WERI-Rb-1 (cell line): ENCODE measurements around the gene TBX2.
"Not testable (repeated sequence)": the region's sequence is repeated elsewhere in the genome, so short reads cannot be mapped to it uniquely, and the experiment has no call there.

Source experiments
- DNase-seq: peaks from one replicate; pipeline ENCODE4 v3.0.0-alpha.2; 2020
- H3K27ac ChIP-seq: fragments of 250-450 bp; sonication (Bioruptor Pico); 2 replicates; pipeline ENCODE4 v1.5.1; 2020; ENCODE audit warnings: mild to moderate bottlenecking, moderate library complexity
- H3K27me3 ChIP-seq: fragments of 250-450 bp; sonication (Bioruptor Pico); 2 replicates; pipeline ENCODE4 v1.5.1; 2021; ENCODE audit warnings: mild to moderate bottlenecking, low read depth, moderate library complexity; ENCODE audit not compliant: insufficient read depth, severe bottlenecking
- H3K36me3 ChIP-seq: fragments of 250-450 bp; sonication (Bioruptor Pico); 2 replicates; pipeline ENCODE4 v1.5.1; 2020; ENCODE audit warnings: mild to moderate bottlenecking, moderate library complexity
- H3K4me3 ChIP-seq: 2 replicates; pipeline ENCODE4 v1.5.1; 2011; ENCODE audit warnings: low read depth, mild to moderate bottlenecking, control low read depth, low read length
- H3K9me3 ChIP-seq: fragments of 250-450 bp; sonication (Bioruptor Pico); 2 replicates; pipeline ENCODE4 v1.5.1; 2021; ENCODE audit warnings: mild to moderate bottlenecking, moderate library complexity; ENCODE audit not compliant: severe bottlenecking
- CTCF ChIP-seq: IDR thresholded peaks from 2 replicates; pipeline ENCODE4 v1.5.1; 2011; ENCODE audit warnings: low read depth, mild to moderate bottlenecking, control low read depth, inconsistent platforms, low read length

TBX2 gene

DNA sequence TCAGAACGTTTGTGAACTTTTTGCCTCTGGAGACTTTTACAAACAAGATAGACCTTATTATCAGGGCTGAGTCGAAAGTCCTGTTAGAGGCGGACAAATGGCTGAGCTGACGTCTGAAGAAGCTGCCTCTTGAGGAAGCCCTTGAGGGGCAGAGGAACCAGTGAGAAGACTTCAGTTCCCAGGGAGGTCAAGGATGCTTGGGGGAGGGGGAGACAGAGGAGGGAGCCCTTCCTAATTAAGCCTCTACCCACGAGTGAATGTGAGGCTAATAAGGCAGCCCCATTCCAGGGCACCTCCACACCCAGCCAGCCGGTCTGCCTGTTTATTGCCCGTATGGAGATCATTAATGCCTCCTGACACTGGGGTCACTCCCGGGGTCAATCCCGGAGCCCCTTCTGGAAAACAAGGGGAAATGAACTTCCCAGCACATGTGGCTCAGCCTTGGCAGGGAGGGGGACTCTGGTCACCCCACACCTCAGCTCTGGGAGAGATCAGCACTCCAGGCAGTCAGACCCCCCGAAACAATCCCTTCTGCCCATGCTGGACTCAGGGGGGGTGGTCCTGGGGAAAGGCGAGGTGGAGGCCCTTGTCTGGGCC, 43.3 kb downstream of the TBX2 start:
- Histone ChIP-seq H3K9me3 (peaks cover 9% of the 10 kb centered on the region), H3K36me3 (no peaks in the 10 kb centered on the region), H3K27ac (no peak overlapping the region), H3K27me3 (no peaks in the 10 kb centered on the region), H3K4me3 (no peak overlapping the region)
- no peak for DNase-seq
- TF ChIP-seq CTCF, result no peak

DNA sequence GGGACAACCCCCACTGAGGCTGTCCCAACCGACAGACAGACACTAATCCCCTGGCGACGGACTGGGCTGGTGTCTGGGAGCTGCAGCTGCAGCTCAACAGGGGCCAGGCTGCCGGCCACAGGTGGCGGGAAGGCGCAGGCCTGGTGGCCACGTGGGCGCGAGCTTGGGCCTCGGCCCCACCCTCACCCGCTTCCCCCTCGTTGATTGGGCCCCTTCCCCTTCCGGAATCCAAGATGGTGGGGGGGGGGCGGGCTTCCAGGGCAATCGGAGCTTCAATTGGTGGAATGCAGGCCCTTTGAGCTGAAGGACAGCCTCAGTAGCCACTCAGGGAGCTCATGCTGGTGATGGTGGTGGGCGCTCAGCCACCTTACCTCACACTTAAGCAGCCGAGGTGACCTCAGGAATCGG, 43.8 kb downstream of the TBX2 start:
- DNase-seq, result no peak
- no peak for TF ChIP-seq CTCF
- H3K36me3 ChIP-seq, result no peaks in the 10 kb centered on the region
- peaks cover 9% of the 10 kb centered on the region for H3K9me3 ChIP-seq
- no peak overlapping the region for H3K4me3 ChIP-seq
- no peaks in the 10 kb centered on the region for H3K27me3 ChIP-seq
- no peak overlapping the region for H3K27ac ChIP-seq

DNA sequence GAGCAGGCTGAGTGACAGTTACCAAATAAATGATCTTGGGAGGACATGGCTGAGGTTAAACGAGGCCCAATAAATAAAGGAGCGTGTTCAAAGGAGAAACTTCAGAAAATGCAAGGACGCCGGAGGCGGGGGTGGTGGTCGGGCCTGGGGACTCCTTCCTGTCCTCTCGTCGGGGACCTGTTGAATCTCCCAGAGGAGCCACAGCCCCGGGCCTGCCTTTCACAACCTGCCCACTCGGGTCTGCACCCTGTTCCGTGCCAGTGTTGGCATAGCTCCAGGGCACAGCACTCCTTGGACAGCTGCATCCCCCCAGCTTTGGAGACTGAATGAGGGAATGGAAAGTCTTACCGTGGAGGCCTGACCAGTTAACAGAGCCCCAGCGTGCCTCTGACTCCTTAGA, 44.4 kb downstream of the TBX2 start:
- no peak for DNase-seq
- Histone ChIP-seq H3K27me3 (no peaks in the 10 kb centered on the region), H3K4me3 (no peak overlapping the region), H3K9me3 (peaks cover 9% of the 10 kb centered on the region), H3K27ac (peak overlapping the region; percentile 3; the same call in 1 of the 2 replicates), H3K36me3 (no peaks in the 10 kb centered on the region)
- TF ChIP-seq CTCF, result no peak

DNA sequence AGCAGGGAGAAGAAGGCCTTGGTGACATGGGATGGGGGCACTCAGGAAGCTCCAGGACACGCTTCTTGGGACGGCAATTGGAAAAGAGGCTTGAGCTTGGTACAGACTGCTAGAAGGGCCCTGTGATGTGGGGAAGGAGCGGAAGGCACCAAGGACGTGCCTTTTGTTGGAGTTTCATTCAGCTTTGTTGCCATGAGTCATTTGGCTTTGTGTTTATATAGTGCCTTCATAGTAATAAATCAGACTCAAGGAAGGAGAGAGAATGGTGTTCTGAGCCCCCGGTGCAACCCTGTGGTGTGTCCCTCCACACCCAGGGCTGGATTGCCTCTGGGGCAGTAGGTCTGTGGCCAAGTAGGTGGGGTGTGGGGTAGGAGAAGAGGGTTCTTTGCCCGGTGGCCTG, 45.2 kb downstream of the TBX2 start:
- no peaks in the 10 kb centered on the region for H3K36me3 ChIP-seq
- no peak overlapping the region for H3K27ac ChIP-seq
- no peak for TF ChIP-seq CTCF
- no peaks in the 10 kb centered on the region for H3K27me3 ChIP-seq
- peaks cover 7% of the 10 kb centered on the region for H3K9me3 ChIP-seq
- no peak for DNase-seq
- no peak overlapping the region for H3K4me3 ChIP-seq

DNA sequence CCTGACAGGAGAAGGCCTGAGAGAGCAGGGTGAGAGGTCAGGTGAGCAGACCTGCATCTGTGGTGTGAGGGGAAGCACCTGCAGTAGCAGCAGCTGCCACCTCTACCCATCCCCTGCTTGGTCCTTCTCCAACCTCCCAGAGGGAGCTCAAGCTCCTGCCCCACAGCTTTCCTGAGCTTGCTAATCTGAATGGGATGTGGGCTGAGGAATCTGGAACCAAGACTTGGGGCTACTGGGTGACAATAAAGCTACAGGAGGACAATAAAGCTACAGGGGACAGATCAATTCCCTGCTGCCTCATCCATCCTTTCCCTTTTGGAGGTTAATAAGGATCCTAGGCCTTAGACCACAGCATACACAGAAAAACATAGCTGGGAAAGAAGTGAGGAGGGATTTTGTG, 47.7 kb downstream of the TBX2 start:
- DNase-seq, result no peak
- H3K9me3 ChIP-seq, result peaks cover 4% of the 10 kb centered on the region
- H3K27ac ChIP-seq, result no peak overlapping the region
- H3K36me3 ChIP-seq, result no peaks in the 10 kb centered on the region
- no peak for TF ChIP-seq CTCF
- H3K4me3 ChIP-seq, result no peak overlapping the region
- H3K27me3 ChIP-seq, result no peaks in the 10 kb centered on the region

DNA sequence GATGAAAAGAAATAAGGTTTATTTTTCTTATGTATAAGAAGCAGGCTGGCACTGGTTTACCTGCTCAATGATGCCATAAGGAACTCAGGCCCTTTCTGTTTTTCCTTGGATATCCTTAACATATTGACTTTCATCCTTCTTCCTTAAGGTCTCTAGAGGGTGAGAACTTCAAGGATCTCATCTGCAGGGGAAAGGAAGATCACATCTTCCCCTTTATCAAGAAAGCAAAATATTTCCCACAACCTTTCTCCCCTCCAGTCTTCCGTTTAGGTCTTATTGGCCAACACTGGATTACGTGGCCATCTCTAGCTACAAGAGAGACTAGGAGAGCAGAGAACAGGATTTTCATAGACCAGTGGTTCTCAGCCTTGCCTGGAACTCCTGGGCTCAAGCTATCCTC, 48.4 kb downstream of the TBX2 start:
- H3K27me3 ChIP-seq, result no peaks in the 10 kb centered on the region
- no peak overlapping the region for H3K4me3 ChIP-seq

GRCh38 chr17:61449140-61449539, 49.5 kb downstream of the TBX2 start:
- not testable (repeated sequence) for DNase-seq, H3K4me3 ChIP-seq, H3K36me3 ChIP-seq, H3K27ac ChIP-seq, H3K27me3 ChIP-seq, H3K9me3 ChIP-seq

More for the DNA sequence above, 48.4 kb downstream of the TBX2 start:
- no peak for DNase-seq
- Histone ChIP-seq H3K9me3 (no peaks in the 10 kb centered on the region), H3K36me3 (no peaks in the 10 kb centered on the region), H3K27ac (no peak overlapping the region)
- no peak for TF ChIP-seq CTCF
